Stimulated activated CD4-positive, alpha-beta T cell treated with anti-CD3 and anti-CD28 coated beads, Interleukin-12 subunit alpha, Interleukin-12 subunit beta, amount 100 ng/mL, for 24 hours (primary cell): ENCODE data around the gene CX3CL1.

Experiments
- DNase-seq, 2 experiments: peaks; one replicate each; pipeline ENCODE4 v3.0.0-alpha.2; 2020; ENCODE audit warnings: low read depth in 2 of 2

Gene CX3CL1

GRCh38 chr16:57405097-57405496 lies 32.8 kb downstream of the CX3CL1 start:
- DNase-seq: no peak

- DNase-seq: no peak
Measured at GRCh38 chr16:57406881-57407280, 34.6 kb downstream of the CX3CL1 start.

- DNase-seq: no peak
Measured at GRCh38 chr16:57407521-57408353, 35.4 kb downstream of the CX3CL1 start.

GRCh38 chr16:57409065-57409464 lies 36.8 kb downstream of the CX3CL1 start:
- DNase-seq: no peak

GRCh38 chr16:57409870-57410587 lies 37.7 kb downstream of the CX3CL1 start:
- no peak for DNase-seq

GRCh38 chr16:57411362-57411976 lies 39.2 kb downstream of the CX3CL1 start:
- no peak for DNase-seq

- no peak for DNase-seq
Measured at GRCh38 chr16:57412584-57412983, 40.3 kb downstream of the CX3CL1 start.

- DNase-seq: no peak
Measured at GRCh38 chr16:57413301-57413730, 41.0 kb downstream of the CX3CL1 start.

- no peak for DNase-seq
Measured at GRCh38 chr16:57413733-57414132, 41.4 kb downstream of the CX3CL1 start.

GRCh38 chr16:57416084-57416483 lies 43.8 kb downstream of the CX3CL1 start:
- DNase-seq: no peak

- no peak for DNase-seq
Measured at GRCh38 chr16:57419506-57419905, 47.2 kb downstream of the CX3CL1 start.

- DNase-seq: no peak
Measured at GRCh38 chr16:57422026-57422944, 50.0 kb downstream of the CX3CL1 start.

GRCh38 chr16:57423152-57423551 lies 50.9 kb downstream of the CX3CL1 start:
- DNase-seq: no peak

- no peak for DNase-seq
Measured at GRCh38 chr16:57424583-57424982, 52.3 kb downstream of the CX3CL1 start.

GRCh38 chr16:57426356-57426755 lies 54.1 kb downstream of the CX3CL1 start:
- no peak for DNase-seq

GRCh38 chr16:57427307-57427706 lies 55.0 kb downstream of the CX3CL1 start:
- no peak for DNase-seq

- DNase-seq: no peak
Measured at GRCh38 chr16:57427824-57428223, 55.5 kb downstream of the CX3CL1 start.

- DNase-seq: no peak
Measured at GRCh38 chr16:57430955-57431354, 58.7 kb downstream of the CX3CL1 start.

GRCh38 chr16:57432505-57432904 lies 60.2 kb downstream of the CX3CL1 start:
- DNase-seq: no peak

- DNase-seq: no peak
Measured at GRCh38 chr16:57432989-57433388, 60.7 kb downstream of the CX3CL1 start.

- no peak for DNase-seq
Measured at GRCh38 chr16:57434003-57434402, 61.7 kb downstream of the CX3CL1 start.
